Endodermal cell (in vitro differentiated cells): ENCODE measurements around the gene EIF5A. TPM values are rescaled to one million over a fixed set of nuclear protein-coding genes. Genes with fewer than 3 reads are reported as not detected.

ENCODE experiments used
- DNase-seq: peaks from one replicate; pipeline ENCODE4 v3.0.0-alpha.2; 2017
- H3K27ac ChIP-seq: 2 replicates; pipeline ENCODE4 v1.5.1; 2013; ENCODE audit warnings: mild to moderate bottlenecking, low read depth, low read length, moderate library complexity
- H3K27me3 ChIP-seq: 2 replicates; pipeline ENCODE4 v1.6.1; 2013; ENCODE audit warnings: mild to moderate bottlenecking, low read length, moderate library complexity; ENCODE audit not compliant: insufficient read depth, control insufficient read depth, poor library complexity, severe bottlenecking
- H3K36me3 ChIP-seq: 2 replicates; pipeline ENCODE4 v1.7.0; 2013; ENCODE audit warnings: mild to moderate bottlenecking, low read length, moderate library complexity; ENCODE audit not compliant: control insufficient read depth, insufficient read depth
- H3K4me1 ChIP-seq: one replicate; pipeline ENCODE4 v1.7.0; 2013; ENCODE audit warnings: low read length; ENCODE audit not compliant: control insufficient read depth, insufficient read depth
- H3K4me3 ChIP-seq: 2 replicates; pipeline ENCODE4 v1.5.1; 2013; ENCODE audit warnings: mild to moderate bottlenecking, low read length, moderate library complexity
- H3K9ac ChIP-seq: 2 replicates; pipeline ENCODE4 v1.6.1; 2013; ENCODE audit warnings: mild to moderate bottlenecking, low read length, moderate library complexity; ENCODE audit not compliant: poor library complexity, severe bottlenecking; ENCODE audit errors: extremely low read depth
- H3K9me3 ChIP-seq: 2 replicates; pipeline ENCODE4 v1.6.1; 2013; ENCODE audit warnings: mild to moderate bottlenecking, low read length, moderate library complexity; ENCODE audit not compliant: control insufficient read depth
- H3K27ac Mint-ChIP-seq: 2 replicates; pipeline ENCODE4 v1.8.0; 2020; ENCODE audit warnings: mixed read lengths
- H3K27me3 Mint-ChIP-seq: 2 replicates; pipeline ENCODE4 v1.8.0; 2021; ENCODE audit warnings: mild to moderate bottlenecking, mixed read lengths; ENCODE audit not compliant: insufficient read depth
- H3K36me3 Mint-ChIP-seq: 2 replicates; pipeline ENCODE4 v1.8.0; 2020; ENCODE audit warnings: low read depth, mixed read lengths
- H3K4me1 Mint-ChIP-seq: 2 replicates; pipeline ENCODE4 v1.8.0; 2020; ENCODE audit warnings: mixed read lengths
- H3K4me3 Mint-ChIP-seq: 2 replicates; pipeline ENCODE4 v1.8.0; 2020; ENCODE audit warnings: mild to moderate bottlenecking, moderate library complexity, mixed read lengths
- H3K9me3 Mint-ChIP-seq: 2 replicates; pipeline ENCODE4 v1.8.0; 2020; ENCODE audit warnings: mild to moderate bottlenecking, mixed read lengths
- WGBS, 2 experiments: methylation state at CpG; one replicate each; pipeline versions ENCODE4 v1.1.5 to v1.1.7; 2013; ENCODE audit warnings: missing lambda C conversion rate in 2 of 2, mixed read lengths in 1 of 2; ENCODE audit not compliant: insufficient coverage in 1 of 2, insufficient read length in 1 of 2; 5-methylcytosine and 5-hydroxymethylcytosine counted together
- total RNA-seq, 2 donors: library from RNA; stranded (reverse); fragmentation: NEBNext Ultra II Directional in 1 of 2; extraction: Animal tissue kit (Norgen Biotek cat#: 25700) in 1 of 2; gene quantifications; 2 replicates in 1 of 2; 3 replicates in 1 of 2; pipeline ENCODE4 v1.2.1, GENCODE V29; 2021
- TF ChIP-seq, protein P1 (sequence below): fragments of 200-600 bp; sonication (generic); conservative IDR thresholded peaks from 2 replicates; pipeline ENCODE4 v1.5.0; 2021; ENCODE audit warnings: antibody characterized with exemption, mild to moderate bottlenecking

The EIF5A gene
- total RNA-seq, 2 donors from 2014 or later: 488 to 556 TPM

DNA sequence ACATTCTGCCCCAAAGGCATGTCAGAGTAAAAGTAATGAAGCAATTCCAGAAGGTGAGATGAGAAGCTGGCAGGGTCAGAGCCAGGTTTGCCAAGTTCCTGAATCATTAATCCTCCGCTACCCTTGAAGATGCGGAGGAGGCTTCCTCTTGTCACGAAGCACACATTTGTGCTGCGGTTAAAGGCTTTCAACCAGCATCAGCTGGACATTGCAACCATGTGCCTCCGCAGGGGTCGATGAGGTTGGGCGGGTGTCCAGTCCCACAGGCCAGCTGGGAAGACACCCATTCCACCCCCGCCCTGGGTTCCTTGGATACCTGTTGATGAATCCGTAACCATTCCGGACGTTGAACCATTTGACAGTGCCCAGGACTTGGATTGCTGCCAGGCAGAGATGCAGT, 14.3 kb upstream of the EIF5A start:
- no peak overlapping the region for H3K4me3 ChIP-seq
- Mint-ChIP-seq H3K27ac (no peak overlapping the region), H3K9me3 (no peaks in the 10 kb centered on the region), H3K4me3 (no peak overlapping the region), H3K36me3 (no peaks in the 10 kb centered on the region), H3K27me3 (peaks cover 68% of the 10 kb centered on the region), H3K4me1 (peaks cover 3% of the 10 kb centered on the region)
- H3K27me3 ChIP-seq: peaks cover 57% of the 10 kb centered on the region
- no peaks in the 10 kb centered on the region for H3K4me1 ChIP-seq
- no peak overlapping the region for H3K27ac ChIP-seq
- TF ChIP-seq, protein P1, sequence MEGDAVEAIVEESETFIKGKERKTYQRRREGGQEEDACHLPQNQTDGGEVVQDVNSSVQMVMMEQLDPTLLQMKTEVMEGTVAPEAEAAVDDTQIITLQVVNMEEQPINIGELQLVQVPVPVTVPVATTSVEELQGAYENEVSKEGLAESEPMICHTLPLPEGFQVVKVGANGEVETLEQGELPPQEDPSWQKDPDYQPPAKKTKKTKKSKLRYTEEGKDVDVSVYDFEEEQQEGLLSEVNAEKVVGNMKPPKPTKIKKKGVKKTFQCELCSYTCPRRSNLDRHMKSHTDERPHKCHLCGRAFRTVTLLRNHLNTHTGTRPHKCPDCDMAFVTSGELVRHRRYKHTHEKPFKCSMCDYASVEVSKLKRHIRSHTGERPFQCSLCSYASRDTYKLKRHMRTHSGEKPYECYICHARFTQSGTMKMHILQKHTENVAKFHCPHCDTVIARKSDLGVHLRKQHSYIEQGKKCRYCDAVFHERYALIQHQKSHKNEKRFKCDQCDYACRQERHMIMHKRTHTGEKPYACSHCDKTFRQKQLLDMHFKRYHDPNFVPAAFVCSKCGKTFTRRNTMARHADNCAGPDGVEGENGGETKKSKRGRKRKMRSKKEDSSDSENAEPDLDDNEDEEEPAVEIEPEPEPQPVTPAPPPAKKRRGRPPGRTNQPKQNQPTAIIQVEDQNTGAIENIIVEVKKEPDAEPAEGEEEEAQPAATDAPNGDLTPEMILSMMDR: no peak
- no peaks in the 10 kb centered on the region for H3K9me3 ChIP-seq
- H3K9ac ChIP-seq: no peak overlapping the region
- WGBS, 2 experiments: 97 to 98% methylated on average over 7 to 11 of the region's 11 CpGs
- DNase-seq: no peak
- H3K36me3 ChIP-seq: no peaks in the 10 kb centered on the region

DNA sequence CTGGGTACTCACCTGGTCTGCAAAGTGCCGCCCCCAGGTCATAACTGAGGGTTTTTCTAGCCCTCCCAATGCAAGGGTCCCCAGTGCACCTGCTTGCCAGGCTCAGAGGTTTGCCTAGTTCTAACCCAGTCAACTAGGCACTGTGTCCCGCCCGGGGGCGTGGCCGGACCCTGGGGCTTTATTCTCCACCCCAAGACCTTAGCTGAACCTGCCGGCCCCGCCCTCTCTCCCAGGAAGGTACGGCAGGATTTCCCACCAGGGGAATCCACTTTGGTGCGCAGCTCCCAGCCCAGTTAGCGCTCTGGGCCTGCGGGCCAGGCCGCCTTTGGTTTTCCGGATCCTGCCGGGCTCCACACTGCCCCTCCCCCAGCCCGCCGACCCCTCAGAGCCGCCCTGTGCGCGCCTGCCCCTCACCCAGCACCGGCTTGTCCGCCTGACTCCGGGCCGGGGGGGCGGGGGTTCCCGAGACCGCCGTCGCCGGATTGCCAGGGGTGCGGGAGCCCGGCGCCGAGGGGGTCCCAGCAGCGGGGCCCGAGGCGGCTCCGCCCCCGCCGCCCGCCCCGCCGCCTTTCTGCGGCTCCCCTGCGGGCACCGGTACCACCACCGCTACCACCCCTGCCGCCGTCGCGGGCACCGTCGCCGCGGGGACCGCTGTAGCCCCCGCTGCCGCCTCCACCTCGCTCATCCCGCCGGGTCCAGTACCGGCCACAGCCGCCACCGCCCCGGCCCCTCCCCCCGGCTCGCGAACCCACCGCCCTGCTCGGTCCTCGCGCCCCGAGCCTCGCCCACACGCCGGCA, 13.4 kb upstream of the EIF5A start:
- no peaks in the 10 kb centered on the region for H3K9me3 Mint-ChIP-seq
- Histone ChIP-seq H3K9ac (no peak overlapping the region), H3K36me3 (no peaks in the 10 kb centered on the region), H3K27ac (no peak overlapping the region), H3K9me3 (no peaks in the 10 kb centered on the region), H3K4me1 (no peaks in the 10 kb centered on the region), H3K27me3 (peaks cover 66% of the 10 kb centered on the region), H3K4me3 (peak overlapping the region; percentile 5)
- TF ChIP-seq, protein P1: no peak
- no peaks in the 10 kb centered on the region for H3K36me3 Mint-ChIP-seq
- no peak overlapping the region for H3K27ac Mint-ChIP-seq
- DNase-seq: peak; percentile 95
- 3 to 20% methylated on average over 5 to 75 of the region's 75 CpGs for WGBS, 2 experiments
- H3K4me1 Mint-ChIP-seq: peaks cover 3% of the 10 kb centered on the region
- peak overlapping the region; percentile 40 for H3K4me3 Mint-ChIP-seq
- peaks cover 72% of the 10 kb centered on the region for H3K27me3 Mint-ChIP-seq

DNA sequence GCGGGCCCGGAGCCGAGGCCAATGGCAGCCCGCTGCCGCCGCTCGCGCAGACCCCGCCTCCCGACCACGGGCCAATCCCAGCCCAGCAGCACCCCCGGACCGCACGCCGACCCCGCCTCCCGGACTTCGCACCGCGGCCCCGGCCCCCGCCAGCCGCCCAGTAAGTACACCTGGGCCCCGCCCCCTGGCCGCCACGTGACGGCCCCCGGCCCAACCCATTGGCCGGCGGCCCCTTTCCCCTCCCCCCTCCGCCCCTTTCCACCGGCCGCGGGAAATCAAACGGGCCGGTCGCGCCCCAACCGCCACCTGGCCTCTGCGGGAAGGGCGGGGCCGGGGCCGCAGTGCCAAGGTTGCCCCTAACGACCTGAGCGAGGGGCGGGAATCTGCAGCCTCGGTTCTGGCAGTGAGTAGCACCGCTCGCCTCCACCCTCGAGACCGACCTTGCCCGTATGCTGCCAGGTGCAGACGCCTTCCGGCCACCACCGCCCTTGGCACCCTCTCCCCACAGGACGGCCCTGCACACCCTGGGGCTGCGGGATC, 12.7 kb upstream of the EIF5A start, which contains the start of gene YBX2:
Gene YBX2, minus strand, starts transcription at position 26 of the 540 bp plus-strand sequence. CDS start 139 bp downstream, outside the sequence.
- peak within 1 kb of the TSS; percentile 40 for H3K4me3 Mint-ChIP-seq
- H3K27me3 Mint-ChIP-seq: peaks cover 76% of the 10 kb centered on the region
- no peaks in the 10 kb centered on the region for H3K36me3 Mint-ChIP-seq
- Histone ChIP-seq H3K4me3 (peak within 1 kb of the TSS; percentile 5), H3K9ac (no peak within 1 kb of the TSS), H3K4me1 (no peaks in the 10 kb centered on the region), H3K36me3 (no peaks in the 10 kb centered on the region), H3K27ac (no peak within 1 kb of the TSS), H3K9me3 (no peaks in the 10 kb centered on the region), H3K27me3 (peaks cover 68% of the 10 kb centered on the region)
- DNase-seq: peak; percentile 100
- H3K4me1 Mint-ChIP-seq: peaks cover 3% of the 10 kb centered on the region
- no peak within 1 kb of the TSS for H3K27ac Mint-ChIP-seq
- no peaks in the 10 kb centered on the region for H3K9me3 Mint-ChIP-seq
- TF ChIP-seq, protein P1: no peak
- 3 to 9% methylated on average over 18 to 55 of the region's 57 CpGs for WGBS, 2 experiments
